HCT116 (cell line): ENCODE results near the gene USP17L25.
"Not testable (repeated sequence)": the region's sequence is repeated elsewhere in the genome, so short reads cannot be mapped to it uniquely, and the experiment has no call there.

Experiments
- ATF3 ChIP-seq: IDR thresholded peaks from 2 replicates; pipeline ENCODE4 v1.6.1; 2012
- CTCF ChIP-seq, 3 experiments: fragments of 200-600 bp in 1 of 3; sonication (generic) in 1 of 3; IDR thresholded peaks in 2 of 3; conservative IDR thresholded peaks in 1 of 3; 2 replicates each; pipeline ENCODE4 v1.5.1; 2012 to 2017; ENCODE audit warnings: low read depth in 2 of 3, low read length in 2 of 3, antibody characterized with exemption in 1 of 3, borderline replicate concordance in 1 of 3, control low read depth in 1 of 3, mild to moderate bottlenecking in 1 of 3, mixed read lengths in 1 of 3, mixed run types in 1 of 3, moderate library complexity in 1 of 3; ENCODE audit not compliant: insufficient read depth in 1 of 3
- EGR1 ChIP-seq: IDR thresholded peaks from 2 replicates; pipeline ENCODE4 v1.6.1; 2012; ENCODE audit warnings: low read depth
- EZH2 ChIP-seq: fragments of 200-600 bp; sonication (generic); IDR thresholded peaks from 2 replicates; pipeline ENCODE4 v1.6.1; 2017; ENCODE audit warnings: antibody characterized with exemption, mixed run types
- EZH2phosphoT487 ChIP-seq: fragments of 200-600 bp; IDR thresholded peaks from 2 replicates; pipeline ENCODE4 v1.6.1; 2018; ENCODE audit warnings: antibody characterized with exemption, borderline replicate concordance
- JUND ChIP-seq: IDR thresholded peaks from 2 replicates; pipeline ENCODE4 v1.6.1; 2012
- MAX ChIP-seq: IDR thresholded peaks from 2 replicates; pipeline ENCODE4 v1.6.1; 2012
- POLR2A ChIP-seq: IDR thresholded peaks from 2 replicates; pipeline ENCODE4 v1.7.0; 2011; ENCODE audit warnings: borderline replicate concordance; ENCODE audit not compliant: insufficient read depth, insufficient read length; ENCODE audit errors: extremely low read depth
- POLR2AphosphoS5 ChIP-seq: IDR thresholded peaks from 2 replicates; pipeline ENCODE4 v1.6.1; 2011; ENCODE audit warnings: mild to moderate bottlenecking, low read depth, low read length, moderate library complexity
- REST ChIP-seq: IDR thresholded peaks from 2 replicates; pipeline ENCODE4 v1.6.1; 2012; ENCODE audit warnings: low read depth
- SIN3A ChIP-seq: IDR thresholded peaks from 2 replicates; pipeline ENCODE4 v1.6.1; 2012; ENCODE audit warnings: low read depth
- SP1 ChIP-seq: IDR thresholded peaks from 2 replicates; pipeline ENCODE4 v1.6.1; 2012; ENCODE audit warnings: low read depth
- ZBTB33 ChIP-seq: IDR thresholded peaks from 2 replicates; pipeline ENCODE4 v1.6.1; 2011; ENCODE audit warnings: mild to moderate bottlenecking, low read length, moderate library complexity; ENCODE audit not compliant: insufficient replicate concordance; ENCODE audit errors: extremely low read depth
- ZFX ChIP-seq: fragments of 450-650 bp; IDR thresholded peaks from 2 replicates; pipeline ENCODE4 v1.6.1; 2017

GRCh38 chr4:9348593-9348992, 18.9 kb downstream of the USP17L25 start, which contains the start of gene USP17L28:
- TF ChIP-seq EZH2; JUND; POLR2A; MAX; POLR2AphosphoS5; REST; CTCF (IDR thresholded peaks at IDR 0.05 in 2 of 3, conservative IDR thresholded peaks at IDR 0.05 in 1 of 3; ENCODE audit: borderline replicate concordance in 1 of 3, insufficient read depth in 1 of 3, low read depth in 2 of 3, low read length in 2 of 3); SIN3A; ZBTB33; EGR1; ZFX; ATF3; SP1; EZH2phosphoT487: not testable (repeated sequence)
